GM18519 (cell line): ENCODE data around the gene BCOR.

ENCODE experiments used
- ATAC-seq: cut with Tn5 transposase; IDR thresholded peaks from one replicate; pipeline ENCODE4 v1.9.1; 2021; ENCODE audit warnings: mild to moderate bottlenecking, moderate library complexity; ENCODE audit not compliant: unreplicated experiment, low FRiP score

Gene BCOR

DNA sequence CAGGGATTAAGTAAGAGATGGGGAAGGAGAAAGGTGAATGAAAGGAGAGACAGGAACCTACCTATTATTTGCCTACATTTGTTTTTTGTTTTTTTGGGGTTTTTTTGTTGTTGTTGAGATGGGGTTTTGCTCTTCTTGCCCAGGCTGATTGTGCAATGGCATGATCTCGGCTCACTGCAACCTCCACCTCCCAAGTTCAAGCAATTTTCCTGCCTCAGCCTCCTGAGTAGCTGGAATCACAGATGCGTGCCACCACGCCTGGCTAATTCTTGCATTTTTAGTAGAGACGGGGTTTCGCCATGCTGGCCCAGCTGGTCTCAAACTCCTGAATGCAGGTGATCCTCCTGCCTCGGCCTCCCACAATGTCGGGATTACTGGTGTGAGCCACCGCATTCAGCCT is 57.9 kb downstream of the BCOR start:
- no peak for ATAC-seq

GRCh38 chrX:40037367-40037766 is 60.4 kb downstream of the BCOR start:
- no peak for ATAC-seq

DNA sequence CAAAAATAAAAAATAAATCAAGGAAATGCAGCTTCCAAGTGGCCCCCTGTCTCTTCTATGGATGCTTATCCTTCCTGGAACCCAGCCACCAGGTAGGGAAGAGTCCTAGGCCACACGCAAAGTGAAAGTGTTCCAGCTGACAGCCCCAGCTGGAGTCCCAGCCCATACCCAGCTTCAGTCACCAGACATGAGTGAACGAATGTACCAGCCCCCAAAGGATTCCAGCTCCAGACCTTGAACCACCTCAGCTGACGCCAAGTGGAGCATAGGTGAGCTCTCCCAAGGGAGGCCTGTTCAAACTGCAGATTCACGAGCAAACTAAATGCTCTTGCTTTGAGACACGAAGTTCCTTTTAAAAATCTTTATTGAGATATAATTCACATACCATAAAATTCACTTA is 62.0 kb downstream of the BCOR start:
- ATAC-seq: no peak

DNA sequence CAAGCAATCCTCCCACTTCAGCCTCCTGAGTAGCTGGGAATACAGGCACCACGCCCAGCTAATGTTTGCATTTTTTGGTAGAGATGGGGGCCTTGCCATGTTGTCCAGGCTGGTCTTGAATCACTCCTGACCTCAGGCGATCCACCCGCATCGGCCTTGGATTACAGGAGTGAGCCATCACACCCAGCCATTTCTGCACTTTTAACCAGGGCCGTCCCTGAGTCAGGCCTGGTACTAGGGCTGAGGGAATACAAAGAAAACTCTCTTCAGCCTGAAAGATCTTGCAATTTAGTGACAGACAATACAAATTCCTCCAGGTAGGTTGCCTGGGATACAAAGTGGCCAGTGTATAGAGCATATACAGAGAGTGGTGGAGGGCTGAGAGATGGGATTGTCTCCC is 65.8 kb downstream of the BCOR start:
- no peak for ATAC-seq

- ATAC-seq: no peak
Measured at GRCh38 chrX:40030205-40030604, 67.6 kb downstream of the BCOR start.

DNA sequence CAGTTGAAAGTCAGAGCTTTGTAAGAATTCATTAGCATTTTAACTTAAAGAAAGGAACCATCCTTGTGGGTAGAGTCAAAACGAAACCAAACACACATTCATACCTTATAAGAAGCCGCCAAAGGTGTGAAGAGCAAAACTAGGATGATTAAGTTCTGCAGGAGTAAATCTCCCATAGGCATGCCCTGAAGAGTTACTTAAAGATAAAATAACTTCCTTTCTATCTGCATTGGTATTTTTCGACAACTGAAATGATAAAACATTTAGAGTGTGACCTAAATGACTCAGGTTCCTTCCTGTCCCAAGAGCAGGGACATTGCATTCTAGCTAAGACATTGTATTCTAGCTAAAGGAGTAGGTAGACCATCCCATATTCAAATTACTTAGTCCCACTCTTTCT is 75.3 kb downstream of the BCOR start:
- no peak for ATAC-seq

DNA sequence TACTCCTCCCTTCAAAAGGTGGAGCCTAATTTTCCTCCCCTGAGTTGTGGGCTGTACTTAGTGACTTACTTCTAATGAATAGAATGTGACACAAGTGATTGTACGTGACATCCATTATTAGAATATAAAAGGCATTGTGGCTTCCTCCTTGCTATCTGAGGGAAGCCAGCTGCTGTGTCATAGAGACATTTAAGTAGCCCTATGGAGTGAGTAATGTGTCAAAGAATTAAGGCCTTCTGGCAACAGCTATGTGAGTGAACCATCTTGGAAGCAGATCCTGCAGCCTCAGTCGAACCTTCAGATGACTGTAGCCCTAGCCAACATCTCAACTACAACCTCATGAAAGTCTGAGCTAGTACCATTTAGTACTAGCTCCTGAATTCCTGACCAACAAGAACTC is 76.1 kb downstream of the BCOR start:
- no peak for ATAC-seq

- ATAC-seq: no peak
Measured at GRCh38 chrX:40019541-40019940, 78.2 kb downstream of the BCOR start.

DNA sequence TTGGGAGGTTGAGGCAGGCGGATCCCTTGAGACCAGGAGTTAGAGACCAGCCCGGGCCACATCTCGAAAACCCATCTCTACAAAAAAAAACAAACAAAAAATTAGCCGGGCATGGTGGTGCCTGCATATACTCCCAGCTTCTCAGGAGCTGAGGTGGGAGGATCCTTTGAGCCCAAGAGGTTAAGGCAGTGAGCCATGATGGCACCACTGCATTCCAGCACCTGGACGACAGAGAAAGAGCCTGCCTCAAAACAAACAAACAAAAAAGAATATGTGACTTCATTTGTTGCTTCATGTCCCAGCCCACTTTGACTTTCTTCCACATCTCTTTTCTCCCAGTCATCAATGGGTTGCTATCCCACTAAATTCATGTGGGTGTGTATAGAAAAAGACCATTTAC is 79.7 kb downstream of the BCOR start:
- no peak for ATAC-seq

DNA sequence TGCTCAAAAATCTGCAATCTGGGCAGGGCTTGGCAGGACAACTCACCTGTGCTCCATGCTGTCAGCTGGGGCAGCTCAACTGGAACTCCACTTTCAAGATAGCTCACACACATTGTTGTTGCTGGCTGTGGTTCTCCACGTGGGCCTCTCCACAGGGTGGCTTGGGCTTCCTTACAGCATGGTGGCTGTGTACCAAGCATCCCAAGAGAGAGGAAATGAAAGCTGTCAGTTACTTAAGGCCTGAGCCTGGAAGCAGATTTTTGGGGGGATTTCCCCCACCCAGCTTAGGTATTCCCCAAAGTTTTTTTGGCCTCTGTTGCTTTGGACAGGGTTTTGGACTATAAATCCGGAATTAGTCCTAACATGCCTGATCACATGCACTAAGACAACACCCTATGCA is 81.0 kb downstream of the BCOR start:
- ATAC-seq: no peak

DNA sequence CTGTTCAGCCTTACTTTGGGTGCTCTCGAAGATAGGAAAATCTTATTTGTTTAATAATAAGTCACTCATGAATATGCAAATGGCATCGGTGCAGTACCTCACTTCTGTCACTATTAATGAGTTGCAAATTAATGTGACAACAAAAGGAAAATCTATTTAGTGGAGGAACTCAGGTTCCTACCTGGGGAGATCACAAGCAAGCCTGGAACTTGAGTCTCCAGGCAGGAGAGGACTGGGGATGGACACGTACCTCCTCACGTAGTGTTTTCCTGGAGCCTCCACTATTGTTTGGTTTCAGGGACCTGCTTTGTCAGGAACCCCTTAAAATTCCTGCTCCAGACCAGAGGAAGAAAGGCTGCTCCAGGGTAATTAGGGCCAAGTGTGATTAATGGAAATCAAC is 82.1 kb downstream of the BCOR start:
- no peak for ATAC-seq

DNA sequence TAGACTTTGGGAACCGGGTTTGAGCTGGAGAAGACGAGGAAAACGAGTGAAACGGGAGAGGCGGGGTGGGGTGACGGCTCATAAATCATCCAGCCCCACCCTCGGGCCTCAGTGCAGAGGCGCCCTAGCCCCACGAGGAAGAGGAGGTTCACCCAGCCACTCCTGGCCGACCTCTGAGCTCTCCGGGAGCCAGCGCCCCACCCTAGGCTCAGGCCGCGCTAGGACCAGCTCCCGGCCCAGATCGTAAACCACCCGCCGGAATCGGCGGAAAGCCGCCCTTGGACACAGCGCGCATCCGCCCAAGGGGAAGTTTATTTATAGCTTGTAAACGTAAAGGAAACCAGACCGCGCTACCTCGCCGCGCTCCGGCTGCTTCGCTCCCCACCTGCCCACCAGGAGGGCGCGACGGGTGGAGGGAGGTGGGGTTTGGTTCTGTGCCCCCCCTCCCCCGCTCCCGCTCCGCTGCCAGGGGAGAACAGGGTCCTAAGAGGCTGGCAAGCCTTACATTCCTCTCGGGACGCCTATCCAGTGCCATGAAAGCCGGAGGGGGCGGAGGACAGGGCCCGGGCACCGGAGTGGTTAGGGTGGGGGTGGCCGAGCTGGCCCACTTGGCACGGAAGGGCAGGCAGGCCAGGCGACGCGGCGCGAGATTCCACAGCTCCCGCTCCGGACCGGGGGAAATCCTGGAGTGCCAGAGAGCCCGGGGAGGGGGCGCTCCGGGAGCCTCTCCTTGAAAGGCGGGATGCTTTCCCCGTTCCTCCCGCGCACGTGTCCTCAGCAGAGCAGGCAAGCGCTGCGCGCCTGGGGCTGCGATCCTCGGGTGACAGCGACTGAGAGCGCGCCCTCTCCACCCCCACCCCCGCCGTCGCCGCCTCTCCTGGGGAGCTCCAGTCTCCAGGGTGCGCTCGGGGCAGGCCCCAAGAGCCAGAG is 84.2 kb downstream of the BCOR start:
- no peak for ATAC-seq

DNA sequence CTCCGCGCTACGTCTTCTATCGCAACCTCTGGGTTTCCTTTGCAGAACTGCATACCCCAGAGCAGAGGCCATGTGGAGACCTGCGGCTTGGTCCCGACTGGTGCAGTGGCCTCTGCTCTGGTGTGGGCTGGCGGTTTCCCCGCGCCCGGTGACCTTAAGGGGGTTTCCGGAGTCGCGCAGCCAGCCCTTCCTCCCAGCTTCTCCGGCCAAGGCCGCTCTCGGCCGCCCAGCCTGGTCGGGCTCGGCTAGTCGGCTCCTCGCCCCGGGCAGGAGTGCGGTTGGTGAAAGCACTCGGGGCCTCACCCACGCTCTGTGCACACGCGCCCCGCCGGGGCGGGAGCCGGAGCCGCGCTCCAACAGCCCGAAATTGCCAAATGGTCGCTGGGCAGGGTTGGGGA is 84.9 kb downstream of the BCOR start:
- no peak for ATAC-seq

DNA sequence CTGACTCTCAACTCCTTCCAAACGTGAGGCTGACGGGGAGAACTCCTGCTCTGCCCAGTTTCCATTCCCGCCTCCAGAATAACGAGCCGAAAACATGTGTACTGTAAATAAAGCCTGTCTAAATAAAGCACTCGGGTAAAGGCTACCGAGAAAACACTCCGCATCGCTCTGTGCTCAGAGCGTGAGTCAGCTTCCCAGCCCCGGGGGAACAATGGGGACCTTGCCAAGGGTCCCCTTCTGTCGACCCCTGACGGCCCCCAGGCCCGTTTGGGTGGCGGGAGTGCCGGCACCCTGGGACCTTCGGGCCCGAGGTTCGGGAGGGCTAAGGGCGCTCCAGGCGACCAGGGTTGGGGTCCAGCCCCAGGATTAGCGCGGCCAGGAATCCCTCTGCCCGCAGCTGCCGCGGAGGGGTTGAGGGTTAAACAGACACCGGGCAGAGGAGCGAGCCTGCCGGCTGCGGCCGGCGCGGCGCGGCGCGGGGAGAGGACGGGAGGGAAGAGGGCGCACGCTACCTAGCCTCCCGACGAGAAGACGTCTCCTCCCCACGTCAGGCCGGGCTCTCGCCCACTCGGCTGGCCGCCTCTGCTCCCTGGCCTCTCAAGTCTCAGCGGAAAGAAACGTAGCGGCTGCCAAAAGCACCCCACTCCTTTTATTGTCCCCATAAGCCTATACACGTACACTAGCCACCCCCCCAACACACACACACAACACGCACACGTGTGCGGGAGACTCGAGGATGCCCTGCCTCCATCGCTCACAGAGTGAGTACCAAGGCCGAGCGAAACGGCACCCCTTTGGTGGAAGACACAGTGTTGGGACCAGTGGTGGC is 85.5 kb downstream of the BCOR start:
- ATAC-seq: no peak

DNA sequence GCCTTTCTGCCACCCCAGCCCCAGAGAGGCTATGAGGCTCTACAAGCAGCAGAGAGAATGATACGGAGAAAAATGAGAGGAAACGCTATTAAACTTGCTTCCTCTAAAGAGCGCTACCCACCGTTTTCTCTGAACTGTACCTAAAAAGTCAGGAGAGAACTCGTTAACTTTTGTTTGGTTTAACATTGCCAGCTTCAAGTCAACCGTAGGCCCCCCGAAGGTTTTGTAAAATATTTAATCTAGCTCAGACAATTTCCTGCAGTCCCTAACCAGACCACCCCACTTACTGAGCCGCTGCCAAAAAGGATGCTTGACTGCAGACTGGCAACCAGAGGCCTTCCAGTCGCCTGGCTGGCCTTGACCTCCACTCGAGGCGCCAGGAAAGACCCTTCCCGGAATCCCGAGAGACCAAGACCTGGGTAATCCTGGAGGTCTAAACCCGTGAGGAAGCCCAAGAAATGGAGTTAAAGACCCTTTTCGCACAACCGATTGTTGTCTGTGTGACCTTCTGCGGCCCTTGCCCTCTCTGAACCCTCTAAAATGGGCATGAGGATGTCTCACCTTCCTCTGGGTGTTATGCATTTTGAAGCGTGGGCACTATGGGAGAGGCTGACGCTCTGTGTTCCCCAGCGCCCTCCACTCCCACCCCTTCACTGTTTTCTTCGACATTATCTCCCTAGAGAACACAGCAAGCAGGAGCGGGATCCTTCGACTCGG is 86.3 kb downstream of the BCOR start:
- ATAC-seq: no peak

- ATAC-seq: no peak
Measured at GRCh38 chrX:40010550-40011321, 87.0 kb downstream of the BCOR start.

- no peak for ATAC-seq
Measured at GRCh38 chrX:40009890-40010289, 87.9 kb downstream of the BCOR start.

- ATAC-seq: no peak
Measured at GRCh38 chrX:40009462-40009851, 88.3 kb downstream of the BCOR start.

- ATAC-seq: no peak
Measured at GRCh38 chrX:40008791-40009461, 88.8 kb downstream of the BCOR start.
